Mesenchymal stem cell (in vitro differentiated cells and primary cell): ENCODE data around the gene TRAPPC2L.
A peak's percentile ranks its signal among the peaks of the same experiment; 100 is the strongest.

Source experiments
- DNase-seq: peaks from one replicate; pipeline ENCODE4 v3.0.0-alpha.2; 2013
- H2AFZ ChIP-seq: one replicate; pipeline ENCODE4 v1.6.1; 2013; ENCODE audit warnings: low read depth, mild to moderate bottlenecking, control low read depth, inconsistent platforms, low read length, moderate library complexity
- H2AK5ac ChIP-seq: 2 replicates; pipeline ENCODE4 v1.6.1; 2013; ENCODE audit warnings: low read length, moderate library complexity, mild to moderate bottlenecking, inconsistent platforms; ENCODE audit not compliant: severe bottlenecking
- H2BK120ac ChIP-seq: one replicate; pipeline ENCODE4 v1.6.1; 2013; ENCODE audit warnings: low read depth, mild to moderate bottlenecking, inconsistent platforms, low read length, moderate library complexity
- H2BK12ac ChIP-seq, 2 experiments: one replicate each; pipeline ENCODE4 v1.6.1; 2013; ENCODE audit warnings: inconsistent platforms in 2 of 2, low read length in 2 of 2, mild to moderate bottlenecking in 2 of 2, moderate library complexity in 2 of 2, control low read depth in 1 of 2
- H2BK15ac ChIP-seq: one replicate; pipeline ENCODE4 v1.6.1; 2013; ENCODE audit warnings: mild to moderate bottlenecking, low read depth, inconsistent platforms; ENCODE audit not compliant: poor library complexity, severe bottlenecking
- H2BK5ac ChIP-seq: 2 replicates; pipeline ENCODE4 v1.6.1; 2013; ENCODE audit warnings: low read depth, mild to moderate bottlenecking, low read length, control low read depth, inconsistent platforms; ENCODE audit not compliant: poor library complexity, severe bottlenecking
- H3K14ac ChIP-seq, 2 experiments: one replicate each; pipeline ENCODE4 v1.6.1; 2013; ENCODE audit warnings: inconsistent platforms in 2 of 2, low read length in 2 of 2, control low read depth in 1 of 2, mild to moderate bottlenecking in 1 of 2, moderate library complexity in 1 of 2
- H3K18ac ChIP-seq, 2 experiments: one replicate each; pipeline ENCODE4 v1.6.1; 2013; ENCODE audit warnings: inconsistent platforms in 2 of 2, low read length in 2 of 2, control low read depth in 1 of 2, low read depth in 1 of 2, mild to moderate bottlenecking in 1 of 2
- H3K23ac ChIP-seq, 2 experiments: one replicate each; pipeline ENCODE4 v1.6.1; 2013; ENCODE audit warnings: inconsistent platforms in 2 of 2, low read length in 2 of 2, mild to moderate bottlenecking in 2 of 2, moderate library complexity in 2 of 2, control low read depth in 1 of 2
- H3K27ac ChIP-seq: 2 replicates; pipeline ENCODE4 v1.5.1; 2013; ENCODE audit warnings: mild to moderate bottlenecking, moderate library complexity, low read length, control low read depth, inconsistent platforms; ENCODE audit not compliant: poor library complexity, severe bottlenecking
- H3K27me3 ChIP-seq, 2 experiments: 2 replicates each; pipeline versions ENCODE4 v1.6.1 to v1.7.0; 2013; ENCODE audit warnings: low read length in 2 of 2, mild to moderate bottlenecking in 2 of 2, moderate library complexity in 2 of 2, control low read depth in 1 of 2, inconsistent platforms in 1 of 2; ENCODE audit not compliant: control insufficient read depth in 1 of 2, insufficient read depth in 1 of 2
- H3K36me3 ChIP-seq, 2 experiments: 2 replicates each; pipeline versions ENCODE4 v1.6.1 to v1.7.0; 2013; ENCODE audit warnings: low read length in 2 of 2, control low read depth in 1 of 2, inconsistent platforms in 1 of 2, low read depth in 1 of 2, mild to moderate bottlenecking in 1 of 2; ENCODE audit not compliant: insufficient read depth in 2 of 2, control insufficient read depth in 1 of 2
- H3K4ac ChIP-seq, 2 experiments: one replicate each; pipeline ENCODE4 v1.6.1; 2013; ENCODE audit warnings: inconsistent platforms in 2 of 2, low read length in 2 of 2, mild to moderate bottlenecking in 2 of 2, moderate library complexity in 2 of 2, control low read depth in 1 of 2, low read depth in 1 of 2
- H3K4me1 ChIP-seq: 2 replicates; pipeline ENCODE4 v1.6.1; 2013; ENCODE audit warnings: low read depth, low read length, control low read depth; ENCODE audit not compliant: control insufficient read depth, insufficient read depth
- H3K4me2 ChIP-seq: 2 replicates; pipeline ENCODE4 v1.6.1; 2013; ENCODE audit warnings: low read length, mild to moderate bottlenecking, inconsistent platforms; ENCODE audit not compliant: poor library complexity, severe bottlenecking
- H3K4me3 ChIP-seq, 2 experiments: 2 replicates each; pipeline versions ENCODE4 v1.5.1 to v1.7.0; 2013; ENCODE audit warnings: low read length in 2 of 2, mild to moderate bottlenecking in 2 of 2, control low read depth in 1 of 2, low read depth in 1 of 2; ENCODE audit not compliant: insufficient read depth in 1 of 2
- H3K79me1 ChIP-seq: replicated peaks from 2 replicates; pipeline ENCODE4 v1.6.1; 2013; ENCODE audit warnings: mild to moderate bottlenecking, control low read depth, low read length, inconsistent platforms; ENCODE audit not compliant: poor library complexity, severe bottlenecking
- H3K9ac ChIP-seq: 2 replicates; pipeline ENCODE4 v1.7.0; 2013; ENCODE audit warnings: mild to moderate bottlenecking, low read length, moderate library complexity
- H3K9me3 ChIP-seq: 2 replicates; pipeline ENCODE4 v1.7.0; 2013; ENCODE audit warnings: mild to moderate bottlenecking, low read length; ENCODE audit not compliant: control insufficient read depth
- H4K8ac ChIP-seq: one replicate; pipeline ENCODE4 v1.6.1; 2013; ENCODE audit warnings: inconsistent platforms, mild to moderate bottlenecking, low read length, moderate library complexity
- H4K91ac ChIP-seq: one replicate; pipeline ENCODE4 v1.6.1; 2013; ENCODE audit warnings: mild to moderate bottlenecking, low read length, inconsistent platforms
- WGBS: methylation state at CpG from one replicate; pipeline ENCODE4 v1.1.7; 2013; ENCODE audit warnings: mixed read lengths; 5-methylcytosine and 5-hydroxymethylcytosine counted together

The TRAPPC2L gene

DNA sequence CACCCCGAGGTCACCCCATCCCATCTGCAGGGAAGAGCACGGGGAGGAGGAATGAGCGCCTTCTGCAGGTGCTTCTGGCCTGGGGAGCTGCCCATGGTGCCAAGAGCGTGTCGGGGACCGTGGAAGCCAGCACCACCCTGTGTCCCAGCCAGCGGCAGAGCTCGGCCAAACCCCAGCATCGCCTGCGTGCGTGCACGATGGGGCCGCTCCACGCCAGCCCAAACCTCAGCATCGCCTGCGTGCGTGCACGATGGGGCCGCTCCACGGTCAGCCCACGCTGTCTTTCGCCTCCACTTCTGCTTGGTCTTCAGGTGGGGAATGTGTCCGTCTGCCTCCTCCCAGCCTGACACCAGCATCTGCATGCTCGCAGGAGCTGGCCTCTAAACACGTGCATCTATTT lies 14.1 kb upstream of the TRAPPC2L start:
- Histone ChIP-seq H3K27me3 (no peaks in the 10 kb centered on the region), H3K4me1 (no peaks in the 10 kb centered on the region), H2AK5ac (no peak overlapping the region), H4K8ac (no peak overlapping the region), H3K27ac (no peak overlapping the region), H3K4ac (no peak overlapping the region), H2BK15ac (no peak overlapping the region), H3K9me3 (no peaks in the 10 kb centered on the region), H2BK5ac (no peak overlapping the region), H3K23ac (no peak overlapping the region), H3K4me2 (no peak overlapping the region), H2AFZ (no peak overlapping the region), H3K18ac (no peak overlapping the region), H3K14ac (no peak overlapping the region), H2BK120ac (no peak overlapping the region), H3K4me3 (no peak overlapping the region), H4K91ac (no peak overlapping the region), H2BK12ac (no peak overlapping the region), H3K36me3 (peaks cover 41 to 71% of the 10 kb centered on the region in 2 experiments), H3K9ac (no peak overlapping the region), H3K79me1 (peaks cover 17% of the 10 kb centered on the region)
- whole genome bisulfite sequencing = 94% methylated on average over 25 of the region's 25 CpGs
- no peak for DNase-seq

DNA sequence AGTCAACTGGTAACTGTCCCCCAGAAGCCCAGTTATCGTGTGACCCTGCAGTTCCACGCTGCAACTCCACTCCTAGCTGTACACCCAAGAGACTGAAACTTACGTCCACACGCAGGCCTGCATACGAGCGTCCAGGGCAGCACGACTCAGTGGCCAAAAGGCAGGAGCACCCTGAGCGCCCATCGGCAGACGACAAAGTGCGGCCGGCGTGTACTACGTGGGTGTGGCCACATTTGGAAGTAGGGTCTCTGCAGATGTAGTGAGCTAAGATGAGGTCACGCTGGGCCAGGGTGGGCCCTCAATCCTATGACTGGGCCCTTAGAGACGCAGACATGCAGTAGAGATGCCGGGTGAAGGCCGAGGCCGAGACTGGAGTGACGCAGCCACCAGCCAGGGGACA lies 13.7 kb upstream of the TRAPPC2L start:
- H3K79me1 ChIP-seq = peaks cover 21% of the 10 kb centered on the region
- no peaks in the 10 kb centered on the region for H3K27me3 ChIP-seq
- H3K4me2 ChIP-seq = no peak overlapping the region
- H3K18ac ChIP-seq = no peak overlapping the region
- no peak for DNase-seq
- no peak overlapping the region for H2AFZ ChIP-seq
- H4K8ac ChIP-seq = no peak overlapping the region
- no peak overlapping the region for H3K27ac ChIP-seq
- 94% methylated on average over 20 of the region's 20 CpGs for WGBS
- no peak overlapping the region for H3K9ac ChIP-seq
- H3K14ac ChIP-seq = no peak overlapping the region
- H3K36me3 ChIP-seq = peaks cover 39 to 69% of the 10 kb centered on the region in 2 experiments
- H3K4me1 ChIP-seq = no peaks in the 10 kb centered on the region
- H3K4me3 ChIP-seq = no peak overlapping the region
- no peak overlapping the region for H3K23ac ChIP-seq
- H2BK5ac ChIP-seq = no peak overlapping the region
- H3K4ac ChIP-seq = no peak overlapping the region
- no peak overlapping the region for H4K91ac ChIP-seq
- no peak overlapping the region for H2BK120ac ChIP-seq
- H2BK15ac ChIP-seq = no peak overlapping the region
- no peaks in the 10 kb centered on the region for H3K9me3 ChIP-seq
- H2BK12ac ChIP-seq = no peak overlapping the region
- no peak overlapping the region for H2AK5ac ChIP-seq

- Histone ChIP-seq H4K8ac (no peak overlapping the region), H2AK5ac (no peak overlapping the region), H2BK12ac (no peak overlapping the region), H3K14ac (no peak overlapping the region), H3K36me3 (peaks cover 26 to 62% of the 10 kb centered on the region in 2 experiments), H3K4me2 (no peak overlapping the region), H3K4me1 (no peaks in the 10 kb centered on the region), H3K4ac (no peak overlapping the region), H2BK5ac (no peak overlapping the region), H3K23ac (no peak overlapping the region), H3K9me3 (no peaks in the 10 kb centered on the region), H3K18ac (no peak overlapping the region), H3K27ac (no peak overlapping the region), H3K27me3 (no peaks in the 10 kb centered on the region), H3K9ac (no peak overlapping the region), H2AFZ (no peak overlapping the region), H3K4me3 (no peak overlapping the region), H2BK15ac (peak overlapping the region; percentile 26), H3K79me1 (peaks cover 24% of the 10 kb centered on the region), H4K91ac (no peak overlapping the region), H2BK120ac (no peak overlapping the region)
- no peak for DNase-seq
- WGBS = 87% methylated on average over 11 of the region's 11 CpGs
Observed at GRCh38 chr16:88844419-88845036, 12.4 kb upstream of the TRAPPC2L start.

DNA sequence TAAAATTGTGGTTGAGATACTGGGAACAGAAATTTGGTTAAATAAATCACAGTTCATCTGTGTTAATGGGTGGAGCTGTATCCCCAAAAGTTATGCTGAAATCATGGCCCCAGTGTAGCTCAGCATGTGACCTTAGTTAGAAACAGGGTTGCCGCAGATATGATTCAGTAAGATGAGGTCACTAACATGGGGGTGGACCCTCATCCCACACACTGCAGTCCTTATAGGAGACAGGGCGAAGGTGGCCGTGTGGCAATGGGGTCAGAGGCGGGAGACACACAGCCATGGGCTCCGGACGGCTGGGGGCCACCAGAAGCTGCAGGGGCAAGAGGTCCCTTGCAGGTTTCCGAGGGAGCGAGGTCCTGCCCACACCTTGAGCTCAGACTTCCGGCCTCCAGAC lies 10.8 kb upstream of the TRAPPC2L start:
- Histone ChIP-seq H3K18ac (no peak overlapping the region), H3K27ac (no peak overlapping the region), H3K4me2 (no peak overlapping the region), H3K36me3 (peaks cover 23 to 62% of the 10 kb centered on the region in 2 experiments), H3K4me3 (no peak overlapping the region), H3K14ac (no peak overlapping the region), H3K27me3 (no peaks in the 10 kb centered on the region), H3K4me1 (no peaks in the 10 kb centered on the region), H2BK15ac (no peak overlapping the region), H3K9me3 (no peaks in the 10 kb centered on the region), H2AFZ (no peak overlapping the region), H2BK120ac (no peak overlapping the region), H4K91ac (no peak overlapping the region), H4K8ac (no peak overlapping the region), H2BK5ac (no peak overlapping the region), H3K23ac (no peak overlapping the region), H3K9ac (peak overlapping the region; percentile 43), H3K79me1 (peaks cover 34% of the 10 kb centered on the region), H3K4ac (no peak overlapping the region), H2BK12ac (no peak overlapping the region), H2AK5ac (no peak overlapping the region)
- 96% methylated on average over 9 of the region's 9 CpGs for WGBS
- DNase-seq = no peak
